Activated CD4-positive, alpha-beta T cell treated with anti-CD3 and anti-CD28 coated beads, Interleukin-2, amount 50 U/mL, for 16 hours (primary cell): ENCODE results near the gene TOMM20L.
"Not testable (repeated sequence)": the region's sequence is repeated elsewhere in the genome, so short reads cannot be mapped to it uniquely, and the experiment has no call there.

Experiments
- DNase-seq: peaks from one replicate; pipeline ENCODE4 v3.0.0-alpha.2; 2020

The TOMM20L gene

GRCh38 chr14:58395812-58396788, at the start of gene TOMM20L:
TOMM20L (plus strand) TSS chr14:58395930; CDS start chr14:58395958, 28 bp downstream.
- peak; percentile 79 for DNase-seq

GRCh38 chr14:58353516-58354299, 42.0 kb upstream of the TOMM20L start:
- DNase-seq = no peak

- DNase-seq = no peak
Observed at GRCh38 chr14:58354808-58355207, 40.9 kb upstream of the TOMM20L start.

- DNase-seq = no peak
Observed at GRCh38 chr14:58356268-58356667, 39.5 kb upstream of the TOMM20L start.

GRCh38 chr14:58362272-58362671, 33.5 kb upstream of the TOMM20L start:
- DNase-seq = not testable (repeated sequence)

GRCh38 chr14:58362798-58363412, 32.8 kb upstream of the TOMM20L start:
- DNase-seq = peak; percentile 22

- no peak for DNase-seq
Observed at GRCh38 chr14:58364316-58364715, 31.4 kb upstream of the TOMM20L start.

- no peak for DNase-seq
Observed at GRCh38 chr14:58367296-58367695, 28.4 kb upstream of the TOMM20L start.

GRCh38 chr14:58368956-58369355, 26.8 kb upstream of the TOMM20L start:
- DNase-seq = no peak

- no peak for DNase-seq
Observed at GRCh38 chr14:58376791-58377190, 18.9 kb upstream of the TOMM20L start.

GRCh38 chr14:58390830-58391229, 4.9 kb upstream of the TOMM20L start:
- DNase-seq = no peak

- DNase-seq = no peak
Observed at GRCh38 chr14:58395562-58395811, 243 bp upstream of the TOMM20L start.

GRCh38 chr14:58397156-58397555, 1.4 kb downstream of the TOMM20L start:
- DNase-seq = no peak

- DNase-seq = no peak
Observed at GRCh38 chr14:58398495-58398894, 2.8 kb downstream of the TOMM20L start.

GRCh38 chr14:58398895-58399294, 3.2 kb downstream of the TOMM20L start:
- no peak for DNase-seq

- peak; percentile 8 for DNase-seq
Observed at GRCh38 chr14:58401587-58401986, 5.9 kb downstream of the TOMM20L start.

- no peak for DNase-seq
Observed at GRCh38 chr14:58408681-58409215, 13.0 kb downstream of the TOMM20L start.

- no peak for DNase-seq
Observed at GRCh38 chr14:58414845-58415244, 19.1 kb downstream of the TOMM20L start.

GRCh38 chr14:58415636-58416547, 20.2 kb downstream of the TOMM20L start:
- DNase-seq = no peak

GRCh38 chr14:58416934-58417333, 21.2 kb downstream of the TOMM20L start:
- not testable (repeated sequence) for DNase-seq

GRCh38 chr14:58426670-58427280, 31.0 kb downstream of the TOMM20L start:
- DNase-seq = peak; percentile 59
